ENCODE data around the gene CEMP1. TPM values are rescaled to one million over a fixed set of nuclear protein-coding genes. Genes with fewer than 3 reads are reported as not detected.

Gene CEMP1
- total RNA-seq, 1 experiment from 2014 or later: not detected

GRCh38 chr16:2485811-2486507, 45.2 kb downstream of the CEMP1 start:
- H3K27me3 ChIP-seq (replicated peaks): no peaks in the 10 kb centered on the region
- H3K4me3 ChIP-seq: no peak overlapping the region
- no peak for DNase-seq (ENCODE audit: low read depth in 1 of 2, low spot score in 2 of 2)
- H3K9me3 ChIP-seq (replicated peaks): no peaks in the 10 kb centered on the region
- H3K27ac ChIP-seq: no peak overlapping the region
- no peaks in the 10 kb centered on the region for H3K4me1 ChIP-seq (replicated peaks)
- no peaks in the 10 kb centered on the region for H3K36me3 ChIP-seq

- Histone ChIP-seq H3K36me3 (no peaks in the 10 kb centered on the region), H3K27ac (no peak overlapping the region), H3K9me3 (replicated peaks) (no peaks in the 10 kb centered on the region), H3K4me1 (replicated peaks) (no peaks in the 10 kb centered on the region), H3K27me3 (replicated peaks) (no peaks in the 10 kb centered on the region), H3K4me3 (no peak overlapping the region)
- no peak for DNase-seq (ENCODE audit: low read depth in 1 of 2, low spot score in 2 of 2)
Measured at GRCh38 chr16:2484898-2485508, 46.2 kb downstream of the CEMP1 start.

- DNase-seq (ENCODE audit: low read depth in 1 of 2, low spot score in 2 of 2): no peak
- Histone ChIP-seq H3K4me1 (replicated peaks) (no peaks in the 10 kb centered on the region), H3K27me3 (replicated peaks) (no peaks in the 10 kb centered on the region), H3K27ac (no peak overlapping the region), H3K36me3 (no peaks in the 10 kb centered on the region), H3K9me3 (replicated peaks) (no peaks in the 10 kb centered on the region), H3K4me3 (no peak overlapping the region)
Measured at GRCh38 chr16:2483939-2484897, 47.0 kb downstream of the CEMP1 start.

- no peaks in the 10 kb centered on the region for H3K36me3 ChIP-seq
- no peaks in the 10 kb centered on the region for H3K27me3 ChIP-seq (replicated peaks)
- H3K9me3 ChIP-seq (replicated peaks): no peaks in the 10 kb centered on the region
- no peak overlapping the region for H3K4me3 ChIP-seq
- DNase-seq (ENCODE audit: low read depth in 1 of 2, low spot score in 2 of 2): no peak
- H3K27ac ChIP-seq: no peak overlapping the region
- H3K4me1 ChIP-seq (replicated peaks): no peaks in the 10 kb centered on the region
Measured at GRCh38 chr16:2482708-2483534, 48.3 kb downstream of the CEMP1 start.

GRCh38 chr16:2482249-2482648, 49.0 kb downstream of the CEMP1 start:
- H3K9me3 ChIP-seq (replicated peaks): no peaks in the 10 kb centered on the region
- no peak overlapping the region for H3K27ac ChIP-seq
- DNase-seq (ENCODE audit: low read depth in 1 of 2, low spot score in 2 of 2): no peak
- no peaks in the 10 kb centered on the region for H3K27me3 ChIP-seq (replicated peaks)
- H3K36me3 ChIP-seq: no peaks in the 10 kb centered on the region
- no peak overlapping the region for H3K4me3 ChIP-seq
- H3K4me1 ChIP-seq (replicated peaks): no peaks in the 10 kb centered on the region

- H3K27me3 ChIP-seq (replicated peaks): no peaks in the 10 kb centered on the region
- no peaks in the 10 kb centered on the region for H3K4me1 ChIP-seq (replicated peaks)
- no peak for DNase-seq (ENCODE audit: low read depth in 1 of 2, low spot score in 2 of 2)
- no peaks in the 10 kb centered on the region for H3K36me3 ChIP-seq
- H3K27ac ChIP-seq: no peak overlapping the region
- no peaks in the 10 kb centered on the region for H3K9me3 ChIP-seq (replicated peaks)
- H3K4me3 ChIP-seq: no peak overlapping the region
Measured at GRCh38 chr16:2481676-2482075, 49.5 kb downstream of the CEMP1 start.

- no peaks in the 10 kb centered on the region for H3K9me3 ChIP-seq (replicated peaks)
- DNase-seq (ENCODE audit: low read depth in 1 of 2, low spot score in 2 of 2): no peak
- no peak overlapping the region for H3K27ac ChIP-seq
- no peaks in the 10 kb centered on the region for H3K27me3 ChIP-seq (replicated peaks)
- no peaks in the 10 kb centered on the region for H3K36me3 ChIP-seq
- H3K4me3 ChIP-seq: no peak overlapping the region
- no peaks in the 10 kb centered on the region for H3K4me1 ChIP-seq (replicated peaks)
Measured at GRCh38 chr16:2480948-2481347, 50.3 kb downstream of the CEMP1 start.

Other genes starting within 250 kb of the CEMP1 start
- 0.06 TPM in 1 of 2 replicates, not detected in the other for gene ABCA3, start 190.7 kb downstream of the CEMP1 start, total RNA-seq (2014; rRNA removed; shearing (Covaris generic))
- gene CCNF, start 102.0 kb downstream of the CEMP1 start, total RNA-seq (2014; rRNA removed; shearing (Covaris generic)): 43.4 and 48.2 TPM in 2 replicates
- gene TEDC2, start 71.3 kb downstream of the CEMP1 start, total RNA-seq (2014; rRNA removed; shearing (Covaris generic)): 22.3 and 36.3 TPM in 2 replicates
- 0.24 TPM in 1 of 2 replicates, not detected in the other for gene NTN3, start 60.1 kb downstream of the CEMP1 start, total RNA-seq (2014; rRNA removed; shearing (Covaris generic))
- gene TBC1D24, start 56.3 kb downstream of the CEMP1 start, total RNA-seq (2014; rRNA removed; shearing (Covaris generic)): 8.4 and 9.3 TPM in 2 replicates
- gene ATP6V0C, start 17.5 kb downstream of the CEMP1 start, total RNA-seq (2014; rRNA removed; shearing (Covaris generic)): 44.6 and 69.7 TPM in 2 replicates
- gene AMDHD2, start 11.0 kb downstream of the CEMP1 start, total RNA-seq (2014; rRNA removed; shearing (Covaris generic)): 12.6 and 22.1 TPM in 2 replicates
- gene PDPK1, start 6.6 kb upstream of the CEMP1 start, total RNA-seq (2014; rRNA removed; shearing (Covaris generic)): 20.3 and 21.9 TPM in 2 replicates
- 57.7 and 95.0 TPM in 2 replicates for gene KCTD5, start 151.1 kb upstream of the CEMP1 start, total RNA-seq (2014; rRNA removed; shearing (Covaris generic))
- gene PRSS27, start 188.8 kb upstream of the CEMP1 start, total RNA-seq (2014; rRNA removed; shearing (Covaris generic)): 0.37 TPM in 1 of 2 replicates, not detected in the other
- 45.0 and 49.1 TPM in 2 replicates for gene SRRM2, start 221.2 kb upstream of the CEMP1 start, total RNA-seq (2014; rRNA removed; shearing (Covaris generic))
- gene ELOB, start 245.9 kb upstream of the CEMP1 start, total RNA-seq (2014; rRNA removed; shearing (Covaris generic)): 311 and 727 TPM in 2 replicates

Data from SJSA1 (cell line).